T-helper 1 cell (primary cell): Measurements from ENCODE around the gene OLA1.

Experiments used
- DNase-seq, 5 donors: peaks; one replicate each; pipeline ENCODE4 v3.0.0-alpha.2; 2012 to 2020

OLA1 gene

GRCh38 chr2:174058456-174058855 is 189.9 kb downstream of the OLA1 start:
- DNase-seq = no peak

DNA sequence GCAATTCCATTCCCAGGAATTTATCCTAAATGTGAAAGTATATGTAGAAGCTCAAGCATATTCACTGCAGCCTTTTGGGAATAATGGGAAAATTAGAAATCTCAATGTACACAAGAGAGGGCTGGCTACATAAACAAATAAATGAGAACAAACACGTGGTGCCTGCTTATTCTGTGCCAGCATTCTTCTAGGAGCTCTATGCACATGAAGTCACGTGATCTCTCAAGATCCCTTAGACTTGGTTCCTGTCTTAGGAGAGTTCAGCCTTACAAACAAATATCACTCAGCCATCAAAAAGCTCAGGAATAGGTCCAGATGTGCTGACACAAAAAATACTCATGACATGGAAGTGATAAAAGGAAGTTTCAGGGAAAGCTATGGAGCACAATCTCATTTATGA is 190.3 kb downstream of the OLA1 start:
- no peak for DNase-seq

DNA sequence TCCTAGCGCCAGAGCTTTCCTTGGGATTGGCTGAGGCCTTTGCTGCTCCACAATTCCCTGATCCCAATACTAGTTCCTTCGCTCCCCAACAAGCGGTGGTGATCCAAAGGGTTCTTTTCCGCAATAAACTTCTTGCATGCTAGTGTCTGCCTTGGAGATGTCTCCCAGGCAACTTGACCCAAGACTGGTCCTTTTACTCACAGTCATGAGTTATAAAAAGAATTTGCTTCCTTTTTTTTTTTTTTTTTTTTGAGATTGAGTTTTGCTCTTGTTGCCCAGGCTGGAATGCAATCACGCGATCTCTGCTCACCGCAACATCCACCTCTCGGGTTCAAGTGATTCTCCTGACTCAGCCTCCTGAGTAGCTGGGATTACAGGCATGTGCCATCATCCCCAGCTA is 193.4 kb downstream of the OLA1 start:
- DNase-seq = no peak

GRCh38 chr2:174053355-174054151 is 194.8 kb downstream of the OLA1 start:
- no peak for DNase-seq

DNA sequence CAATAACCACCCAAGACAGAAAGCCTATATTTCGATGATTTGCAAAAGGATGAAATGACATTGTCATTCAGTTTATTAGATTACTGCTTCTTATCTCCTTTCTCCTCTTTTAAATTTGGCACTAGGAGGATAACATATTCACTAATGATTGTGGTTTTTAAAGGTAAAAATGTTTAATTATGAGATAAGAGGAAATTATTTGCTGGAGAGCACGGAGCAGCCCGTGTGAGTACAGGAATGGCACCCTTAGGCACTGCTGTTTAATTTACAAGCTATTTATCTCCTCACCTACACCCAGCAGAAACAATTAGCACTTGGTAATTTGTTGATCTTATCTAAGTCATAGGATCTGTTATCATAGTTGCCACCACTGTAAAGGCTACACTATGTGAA is 195.8 kb downstream of the OLA1 start:
- no peak for DNase-seq

GRCh38 chr2:174051741-174052583 is 196.4 kb downstream of the OLA1 start:
- DNase-seq = no peak

- DNase-seq = no peak
Observed at GRCh38 chr2:174051068-174051467, 197.3 kb downstream of the OLA1 start.

DNA sequence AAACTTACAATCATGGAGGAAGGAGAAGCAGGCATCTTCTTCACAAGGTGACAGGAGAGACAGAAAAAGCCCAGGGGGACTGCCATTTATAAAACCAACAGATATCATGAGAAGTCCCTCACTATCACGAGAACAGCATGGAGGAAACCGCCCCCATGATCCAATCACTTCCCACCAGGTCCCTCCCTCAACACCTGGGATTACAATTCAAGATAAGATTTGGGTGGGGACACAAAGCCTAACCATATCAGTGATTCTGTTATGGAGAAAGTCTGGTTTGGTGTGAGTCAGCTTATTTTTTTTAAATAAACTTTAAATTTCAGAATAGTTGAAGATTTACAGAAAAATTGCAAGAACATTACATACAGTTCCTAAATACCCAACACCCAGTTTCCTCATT is 198.4 kb downstream of the OLA1 start:
- DNase-seq = no peak

GRCh38 chr2:174048243-174048642 is 200.1 kb downstream of the OLA1 start:
- DNase-seq = no peak

GRCh38 chr2:174047746-174048145 is 200.6 kb downstream of the OLA1 start:
- DNase-seq = no peak

DNA sequence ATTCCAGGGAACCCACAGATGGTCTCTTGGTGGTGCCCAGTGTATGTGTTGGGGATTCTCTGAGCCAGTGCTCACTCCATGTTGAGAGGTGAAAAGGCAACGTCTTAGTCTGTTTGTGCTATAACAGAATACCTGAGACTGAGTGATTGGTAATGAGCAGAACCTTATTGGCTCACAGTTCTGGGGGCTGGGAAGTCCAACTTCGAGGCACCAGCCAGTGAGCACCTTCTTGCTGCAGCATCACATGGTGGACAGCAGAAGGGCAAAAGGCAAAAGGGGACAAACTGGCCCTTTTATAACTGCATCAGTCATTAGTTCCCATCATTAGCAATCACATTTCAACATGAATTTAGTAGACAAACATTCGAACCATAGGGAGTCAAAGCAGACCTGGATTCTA is 202.2 kb downstream of the OLA1 start:
- no peak for DNase-seq

DNA sequence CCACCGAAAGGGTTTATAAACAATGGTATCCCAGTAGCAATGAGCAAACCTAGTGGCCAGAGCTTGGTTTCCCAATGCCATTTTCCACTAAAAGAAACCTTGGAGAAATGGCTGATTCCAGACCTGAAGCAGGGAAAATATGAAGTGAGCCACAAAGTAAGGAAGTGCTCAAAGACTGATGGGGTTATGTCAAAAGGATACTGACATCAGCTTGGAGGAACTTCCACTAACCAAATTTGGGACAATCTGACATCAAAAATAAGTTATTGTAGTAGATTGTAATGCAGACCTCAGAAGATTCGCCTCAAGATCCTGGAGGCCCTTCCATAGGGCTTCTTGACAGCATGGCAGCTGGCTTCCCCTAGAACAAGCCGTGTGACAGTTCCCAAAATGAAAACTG is 203.8 kb downstream of the OLA1 start:
- DNase-seq = no peak

DNA sequence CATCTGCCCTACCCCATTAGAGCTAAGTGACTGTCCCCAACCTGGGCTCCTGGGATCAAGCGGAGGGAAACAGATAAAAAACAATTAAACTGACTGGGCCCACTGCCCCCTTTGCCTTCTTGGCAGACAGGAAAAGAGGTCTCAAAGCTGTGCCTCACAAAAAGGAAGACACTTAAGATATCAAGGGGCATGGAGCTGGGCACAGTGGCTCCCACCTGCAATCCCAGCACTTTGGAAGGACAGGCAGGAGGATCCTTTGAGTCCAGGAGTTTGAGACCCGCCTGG is 208.0 kb downstream of the OLA1 start:
- DNase-seq = no peak

- DNase-seq = peak; percentile 46 to 90 (median 69)
Observed at GRCh38 chr2:174039551-174040416, 208.5 kb downstream of the OLA1 start.

DNA sequence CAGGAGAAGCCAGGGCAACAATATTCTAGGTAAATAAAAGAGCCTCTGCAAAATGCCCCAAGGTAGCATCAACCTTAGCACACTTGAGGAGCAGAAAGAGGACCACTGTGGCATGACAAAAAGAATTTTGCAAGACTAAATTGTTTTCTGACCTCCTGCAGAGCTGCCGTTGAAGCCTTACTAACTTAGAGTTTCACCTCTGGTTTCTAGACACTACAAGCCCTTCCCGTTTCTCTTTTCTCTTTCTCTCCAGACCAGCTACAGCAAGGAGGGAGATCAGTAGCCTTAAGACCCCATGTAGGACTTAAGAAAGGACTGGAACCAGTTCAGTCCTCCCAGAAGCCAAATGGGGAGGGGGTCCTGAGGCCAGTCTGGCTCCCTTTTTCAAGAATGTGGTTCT is 209.9 kb downstream of the OLA1 start:
- no peak for DNase-seq

DNA sequence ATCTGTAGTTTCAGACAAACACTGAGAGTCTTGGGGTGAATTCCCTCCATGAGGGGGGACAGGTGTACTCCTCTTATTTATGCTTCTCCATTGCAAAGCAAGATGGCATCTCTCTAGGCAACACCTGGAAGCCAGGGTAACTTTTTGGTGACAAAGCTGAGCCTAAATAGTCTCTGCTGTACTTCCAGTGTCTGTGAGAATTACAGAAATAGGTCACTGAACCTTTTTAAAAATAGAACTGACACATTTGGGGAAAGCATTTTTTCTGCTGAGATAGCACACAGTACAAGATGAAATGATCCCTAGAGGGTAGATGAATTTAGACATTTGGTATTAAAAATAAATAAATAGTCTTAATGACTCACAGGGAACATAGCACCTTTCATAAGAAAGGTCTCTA is 211.5 kb downstream of the OLA1 start:
- DNase-seq = no peak

- DNase-seq = no peak
Observed at GRCh38 chr2:174035981-174036742, 212.2 kb downstream of the OLA1 start.

GRCh38 chr2:174035117-174035635 is 213.2 kb downstream of the OLA1 start:
- no peak for DNase-seq

DNA sequence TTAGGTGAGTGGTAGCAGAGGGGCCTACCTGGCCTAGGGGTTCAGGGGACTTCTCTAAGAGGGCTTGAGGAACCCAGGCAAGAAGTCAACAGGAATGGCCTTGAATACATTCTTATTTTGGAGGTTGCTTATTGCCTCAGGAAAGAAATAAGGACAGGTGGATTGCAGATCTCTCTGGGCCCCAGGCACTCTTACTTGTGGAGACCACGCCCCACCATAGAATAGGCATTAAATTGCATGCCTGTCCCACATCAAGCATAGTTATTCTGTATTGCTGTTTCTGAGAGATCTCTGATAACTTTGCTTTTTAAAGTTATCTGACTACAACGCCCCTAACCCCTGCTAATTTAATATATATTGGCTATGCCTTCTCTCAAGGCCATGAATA is 215.2 kb downstream of the OLA1 start:
- no peak for DNase-seq

- no peak for DNase-seq
Observed at GRCh38 chr2:174031226-174031625, 217.1 kb downstream of the OLA1 start.

- DNase-seq = no peak
Observed at GRCh38 chr2:174028935-174029334, 219.4 kb downstream of the OLA1 start.

- DNase-seq = no peak
Observed at GRCh38 chr2:174027956-174028355, 220.4 kb downstream of the OLA1 start.
